ENCODE measurements around the gene OPTC. TPM values are rescaled to one million over a fixed set of nuclear protein-coding genes. Genes with fewer than 3 reads are reported as not detected.

Gene OPTC
- total and polyA plus RNA-seq, 9 of the 15 experiments (the other 6 are each of a cell fraction or from before 2014, with no cell fraction given) = not detected

GRCh38 chr1:203513585-203514031 lies 19.7 kb downstream of the OPTC start:
- DNase-seq (ENCODE audit: extremely low read depth in 1 of 4, low spot score in 3 of 4) = no peak

GRCh38 chr1:203516184-203516583 lies 22.2 kb downstream of the OPTC start:
- WGBS (ENCODE audit: insufficient coverage, low coverage, missing lambda C conversion rate) = 1% methylated on average over 9 of the region's 9 CpGs
- Histone ChIP-seq H3K4me3 (no peak overlapping the region), H3K27me3 (ENCODE audit: control insufficient read depth in 2 of 2, insufficient read depth in 2 of 2, low read length in 2 of 2) (peaks cover 61 to 97% of the 10 kb centered on the region in 2 experiments), H3K36me3 (ENCODE audit: control insufficient read depth, insufficient read depth, low read length) (no peaks in the 10 kb centered on the region), H3K27ac (ENCODE audit: extremely low read depth, low read depth, low read length) (no peak overlapping the region), H3K4me2 (ENCODE audit: insufficient read depth, low read length) (no peak overlapping the region), H3K79me2 (ENCODE audit: control insufficient read depth, insufficient read depth, low read length) (no peaks in the 10 kb centered on the region), H3K9me3 (replicated peaks; ENCODE audit: control insufficient read depth, insufficient read depth, low read depth, low read length) (no peaks in the 10 kb centered on the region; the same call in 1 of the 2 replicates), H3K4me1 (replicated peaks in 1 of 2; ENCODE audit: control insufficient read depth in 2 of 2, insufficient read depth in 2 of 2, low read length in 2 of 2) (no peaks in the 10 kb centered on the region; a peak in 1 of 5 replicates), H4K20me1 (replicated peaks; ENCODE audit: control insufficient read depth, insufficient read depth, low read length) (peaks cover 11% of the 10 kb centered on the region), H2AFZ (ENCODE audit: low read depth, low read length) (no peak overlapping the region), H3K9me1 (ENCODE audit: control insufficient read depth, insufficient read depth, low read length) (no peaks in the 10 kb centered on the region), H3K9ac (ENCODE audit: insufficient read depth in 1 of 2, low read depth in 2 of 2, low read length in 2 of 2) (no peak overlapping the region)
- ChIA-PET POLR2A (interaction anchor here (0.6 kb wide), 1 partner anchor 137 kb away, joined by 3 read pairs; no protein-coding TSS in a partner anchor), CTCF (ENCODE audit: low intra/inter-chr PET ratio) (no interaction called here)
- ATAC-seq (no peak), FAIRE-seq (no peak), DNase-seq (ENCODE audit: extremely low read depth in 1 of 4, low spot score in 3 of 4) (no peak)
- intact Hi-C loops (cut with micrococcal nuclease) (no loop called here), in situ Hi-C loops (cut with MboI) (no loop called here)
- TF ChIP-seq ARNT (IDR thresholded peaks at IDR 0.05) (no peak), POU5F1 (IDR thresholded peaks at IDR 0.05; ENCODE audit: borderline replicate concordance, low read depth, low read length, partially characterized antibody) (no peak), MCM2 (IDR thresholded peaks at IDR 0.05; ENCODE audit: low read depth) (no peak), ZNF408 (CRISPR knock-in tag; IDR thresholded peaks at IDR 0.05; ENCODE audit: low read depth) (no peak), MEF2A (IDR thresholded peaks at IDR 0.05; ENCODE audit: control insufficient read depth, low read depth, low read length) (no peak), TARDBP (IDR thresholded peaks at IDR 0.05) (no peak), PYGO2 (tag; IDR thresholded peaks at IDR 0.05) (no peak), ZNF717 (CRISPR knock-in tag; IDR thresholded peaks at IDR 0.05) (no peak)
- TF ChIP-seq, protein P1, sequence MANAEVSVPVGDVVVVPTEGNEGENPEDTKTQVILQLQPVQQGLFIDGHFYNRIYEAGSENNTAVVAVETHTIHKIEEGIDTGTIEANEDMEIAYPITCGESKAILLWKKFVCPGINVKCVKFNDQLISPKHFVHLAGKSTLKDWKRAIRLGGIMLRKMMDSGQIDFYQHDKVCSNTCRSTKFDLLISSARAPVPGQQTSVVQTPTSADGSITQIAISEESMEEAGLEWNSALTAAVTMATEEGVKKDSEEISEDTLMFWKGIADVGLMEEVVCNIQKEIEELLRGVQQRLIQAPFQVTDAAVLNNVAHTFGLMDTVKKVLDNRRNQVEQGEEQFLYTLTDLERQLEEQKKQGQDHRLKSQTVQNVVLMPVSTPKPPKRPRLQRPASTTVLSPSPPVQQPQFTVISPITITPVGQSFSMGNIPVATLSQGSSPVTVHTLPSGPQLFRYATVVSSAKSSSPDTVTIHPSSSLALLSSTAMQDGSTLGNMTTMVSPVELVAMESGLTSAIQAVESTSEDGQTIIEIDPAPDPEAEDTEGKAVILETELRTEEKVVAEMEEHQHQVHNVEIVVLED (CRISPR knock-in tag; IDR thresholded peaks at IDR 0.05) = no peak
- BruUV-seq (replicated peaks) = no TSS peak

More at GRCh38 chr1:203513585-203514031, 19.7 kb downstream of the OPTC start:
- Histone ChIP-seq H3K27me3 (ENCODE audit: control insufficient read depth in 2 of 2, insufficient read depth in 2 of 2, low read length in 2 of 2) (peaks cover 57 to 90% of the 10 kb centered on the region in 2 experiments), H3K9me1 (ENCODE audit: control insufficient read depth, insufficient read depth, low read length) (no peaks in the 10 kb centered on the region), H3K4me3 (no peak overlapping the region), H3K27ac (ENCODE audit: extremely low read depth, low read depth, low read length) (no peak overlapping the region), H3K79me2 (ENCODE audit: control insufficient read depth, insufficient read depth, low read length) (no peaks in the 10 kb centered on the region), H2AFZ (ENCODE audit: low read depth, low read length) (no peak overlapping the region), H3K4me2 (ENCODE audit: insufficient read depth, low read length) (no peak overlapping the region), H3K9ac (ENCODE audit: insufficient read depth in 1 of 2, low read depth in 2 of 2, low read length in 2 of 2) (no peak overlapping the region), H3K36me3 (ENCODE audit: control insufficient read depth, insufficient read depth, low read length) (no peaks in the 10 kb centered on the region), H3K4me1 (replicated peaks in 1 of 2; ENCODE audit: control insufficient read depth in 2 of 2, insufficient read depth in 2 of 2, low read length in 2 of 2) (no peaks in the 10 kb centered on the region), H4K20me1 (replicated peaks; ENCODE audit: control insufficient read depth, insufficient read depth, low read length) (peaks cover 8% of the 10 kb centered on the region), H3K9me3 (replicated peaks; ENCODE audit: control insufficient read depth, insufficient read depth, low read depth, low read length) (no peaks in the 10 kb centered on the region; the same call in 1 of the 2 replicates)
- intact Hi-C loops (cut with micrococcal nuclease) (no loop called here), in situ Hi-C loops (cut with MboI) (no loop called here)
- ChIA-PET POLR2A (interaction anchor here (1.1 to 1.2 kb wide), 2 partner anchors 9 to 26 kb away, joined by 3 to 4 read pairs; no protein-coding TSS in a partner anchor), CTCF (ENCODE audit: low intra/inter-chr PET ratio) (interaction anchor here (1.1 kb wide), 1 partner anchor 9 kb away, joined by 3 read pairs; no protein-coding TSS in a partner anchor)
- BruUV-seq (replicated peaks) = no TSS peak
- WGBS (ENCODE audit: insufficient coverage, low coverage, missing lambda C conversion rate) = under 1% methylated on average over 9 of the region's 9 CpGs
- ATAC-seq (no peak), FAIRE-seq (no peak)
- no peak for TF ChIP-seq KLF6 (CRISPR knock-in tag; IDR thresholded peaks at IDR 0.05; ENCODE audit: borderline replicate concordance)

All from K562 (cell line).